K562 (cell line): ENCODE measurements around the gene RHBDD1. TPM values are rescaled to one million over a fixed set of nuclear protein-coding genes. Genes with fewer than 3 reads are reported as not detected.

ENCODE experiments used
- ADNP ChIP-seq: fragments of 200-800 bp; sonication (Bioruptor generic); IDR thresholded peaks from 2 replicates; pipeline ENCODE4 v1.6.1; 2016; ENCODE audit warnings: missing genetic modification characterization, missing compliant biosample characterization
- DNMT1 ChIP-seq: fragments of 450-650 bp; IDR thresholded peaks from 2 replicates; pipeline ENCODE4 v1.6.1; 2016; ENCODE audit warnings: antibody characterized with exemption, mild to moderate bottlenecking
- E2F3 ChIP-seq: fragments of 250-450 bp; sonication (Bioruptor Pico); IDR thresholded peaks from 2 replicates; pipeline ENCODE4 v1.4.0; 2020; ENCODE audit warnings: mild to moderate bottlenecking
- FOSL1 ChIP-seq: fragments of 200-800 bp; sonication (Bioruptor generic); conservative IDR thresholded peaks from 2 replicates; pipeline ENCODE4 v1.6.1; 2016; ENCODE audit warnings: missing genetic modification characterization, missing compliant biosample characterization
- JUN ChIP-seq, 2 experiments: sonication (generic) in 1 of 2; formaldehyde crosslinking in 1 of 2; IDR thresholded peaks; 2 replicates each; pipeline versions ENCODE4 v1.6.1 to v1.8.0; 2012 to 2022; ENCODE audit warnings: borderline replicate concordance in 2 of 2, mild to moderate bottlenecking in 2 of 2, improper control_type of control experiment in 1 of 2, low read depth in 1 of 2, low read length in 1 of 2, missing genetic modification reagents in 1 of 2
- JUND ChIP-seq, 2 experiments: IDR thresholded peaks; 2 replicates in 1 of 2; 3 replicates in 1 of 2; pipeline ENCODE4 v1.6.1; 2011; ENCODE audit warnings: borderline replicate concordance in 2 of 2, low read depth in 2 of 2, low read length in 2 of 2, improper control_type of control experiment in 1 of 2, missing biosample characterization in 1 of 2, missing genetic modification characterization in 1 of 2, missing genetic modification reagents in 1 of 2
- SIN3B ChIP-seq: fragments of 450-650 bp; IDR thresholded peaks from 2 replicates; pipeline ENCODE4 v1.6.1; 2017; ENCODE audit warnings: low read depth, mild to moderate bottlenecking, moderate library complexity
- ZNF263 ChIP-seq: sonication (generic); formaldehyde crosslinking; IDR thresholded peaks from 2 replicates; pipeline ENCODE4 v1.8.0; 2022; ENCODE audit warnings: mild to moderate bottlenecking, missing genetic modification reagents, borderline replicate concordance
- ZNF778 ChIP-seq: fragments of 450-650 bp; formaldehyde crosslinking; IDR thresholded peaks from 2 replicates; pipeline ENCODE4 v1.4.0; 2020; ENCODE audit warnings: mild to moderate bottlenecking, moderate library complexity
- ZZZ3 ChIP-seq: fragments of 450-650 bp; IDR thresholded peaks from 2 replicates; pipeline ENCODE4 v1.6.1; 2016; ENCODE audit warnings: antibody characterized with exemption, mild to moderate bottlenecking, moderate library complexity
- polyA plus RNA-seq, 8 experiments: library from polyadenylated mRNA; depleted of rRNA in 4 of 8; stranded (reverse) in 5 of 8; unstranded in 3 of 8; fragments of >200 nt; fragmentation: Nextera tagmentation in 2 of 8; fragmentation: Illumina TruSeq in 1 of 8; extraction: Ambion mirVana in 2 of 8; extraction: Trizol in 1 of 8; gene quantifications; 2 replicates each; pipeline versions ENCODE4 v1.2.1 to v1.2.3, GENCODE V29; 2011 to 2014; ENCODE audit warnings: inconsistent platforms in 1 of 8, missing spikeins in 1 of 8
- total RNA-seq, 7 experiments: library from RNA; depleted of rRNA in 6 of 7; stranded (reverse); fragments of >200 nt in 6 of 7; fragmentation: Illumina TruSeq in 2 of 7; extraction: Trizol in 2 of 7; gene quantifications; 2 replicates each; pipeline versions ENCODE4 v1.2.1 to v1.2.3, GENCODE V29; 2011 to 2021; ENCODE audit warnings: low replicate concordance in 1 of 7
- TF ChIP-seq, protein P1 (sequence below), 2 experiments: fragments of 450-650 bp; formaldehyde crosslinking in 1 of 2; IDR thresholded peaks; 2 replicates each; pipeline versions ENCODE4 v1.4.0 to v1.6.1; 2014 to 2020; ENCODE audit warnings: mild to moderate bottlenecking in 2 of 2, borderline replicate concordance in 1 of 2, low read depth in 1 of 2

The RHBDD1 gene
- total and polyA plus RNA-seq, 9 of the 15 experiments (the other 6 are each of a cell fraction or from before 2014, with no cell fraction given): 4.8 to 34.8 (median 15.6) TPM

DNA sequence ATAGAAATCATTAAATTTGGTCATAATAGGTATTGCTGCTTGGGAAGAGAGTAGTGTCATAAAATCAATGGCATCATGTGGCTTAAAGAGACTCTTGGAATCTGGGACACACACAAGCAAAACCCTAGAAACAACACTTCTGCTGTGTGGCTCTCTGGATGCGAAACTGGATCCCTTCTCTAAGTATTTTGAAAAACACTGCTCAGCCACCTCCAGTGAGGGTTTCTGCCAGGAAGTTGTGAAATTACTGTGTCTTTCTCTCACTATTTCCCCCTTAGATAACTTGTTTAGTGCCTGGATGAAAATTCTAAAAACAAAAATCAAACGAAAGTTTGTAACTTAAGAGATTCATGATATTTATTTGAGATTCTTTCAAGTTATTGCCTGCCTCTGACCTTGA lies 163.8 kb downstream of the RHBDD1 start (continued):
- TF ChIP-seq FOSL1 (no peak), ADNP (tag) (no peak), ZZZ3 (no peak), JUND (IDR thresholded peaks at IDR 0.05; ENCODE audit: borderline replicate concordance, low read depth, low read length) (no peak), JUND (tag; IDR thresholded peaks at IDR 0.05; ENCODE audit: borderline replicate concordance, low read depth, low read length) (no peak), JUN (IDR thresholded peaks at IDR 0.05; ENCODE audit: borderline replicate concordance, low read depth, low read length) (no peak), JUN (CRISPR knock-in tag; IDR thresholded peaks at IDR 0.05; ENCODE audit: borderline replicate concordance) (no peak), ZNF263 (CRISPR knock-in tag) (no peak), SIN3B (no peak), ZNF778 (no peak), DNMT1 (no peak), E2F3 (CRISPR knock-in tag) (no peak)
- TF ChIP-seq, protein P1, sequence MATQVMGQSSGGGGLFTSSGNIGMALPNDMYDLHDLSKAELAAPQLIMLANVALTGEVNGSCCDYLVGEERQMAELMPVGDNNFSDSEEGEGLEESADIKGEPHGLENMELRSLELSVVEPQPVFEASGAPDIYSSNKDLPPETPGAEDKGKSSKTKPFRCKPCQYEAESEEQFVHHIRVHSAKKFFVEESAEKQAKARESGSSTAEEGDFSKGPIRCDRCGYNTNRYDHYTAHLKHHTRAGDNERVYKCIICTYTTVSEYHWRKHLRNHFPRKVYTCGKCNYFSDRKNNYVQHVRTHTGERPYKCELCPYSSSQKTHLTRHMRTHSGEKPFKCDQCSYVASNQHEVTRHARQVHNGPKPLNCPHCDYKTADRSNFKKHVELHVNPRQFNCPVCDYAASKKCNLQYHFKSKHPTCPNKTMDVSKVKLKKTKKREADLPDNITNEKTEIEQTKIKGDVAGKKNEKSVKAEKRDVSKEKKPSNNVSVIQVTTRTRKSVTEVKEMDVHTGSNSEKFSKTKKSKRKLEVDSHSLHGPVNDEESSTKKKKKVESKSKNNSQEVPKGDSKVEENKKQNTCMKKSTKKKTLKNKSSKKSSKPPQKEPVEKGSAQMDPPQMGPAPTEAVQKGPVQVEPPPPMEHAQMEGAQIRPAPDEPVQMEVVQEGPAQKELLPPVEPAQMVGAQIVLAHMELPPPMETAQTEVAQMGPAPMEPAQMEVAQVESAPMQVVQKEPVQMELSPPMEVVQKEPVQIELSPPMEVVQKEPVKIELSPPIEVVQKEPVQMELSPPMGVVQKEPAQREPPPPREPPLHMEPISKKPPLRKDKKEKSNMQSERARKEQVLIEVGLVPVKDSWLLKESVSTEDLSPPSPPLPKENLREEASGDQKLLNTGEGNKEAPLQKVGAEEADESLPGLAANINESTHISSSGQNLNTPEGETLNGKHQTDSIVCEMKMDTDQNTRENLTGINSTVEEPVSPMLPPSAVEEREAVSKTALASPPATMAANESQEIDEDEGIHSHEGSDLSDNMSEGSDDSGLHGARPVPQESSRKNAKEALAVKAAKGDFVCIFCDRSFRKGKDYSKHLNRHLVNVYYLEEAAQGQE (IDR thresholded peaks at IDR 0.05; ENCODE audit: borderline replicate concordance): no peak
- TF ChIP-seq, protein P1 (CRISPR knock-in tag; IDR thresholded peaks at IDR 0.05; ENCODE audit: low read depth): no peak
